ENCODE data around the gene ATP6AP1. TPM values are rescaled to one million over a fixed set of nuclear protein-coding genes. Genes with fewer than 3 reads are reported as not detected.

Gene ATP6AP1
- total and polyA plus RNA-seq, 9 of the 15 experiments (the other 6 are each of a cell fraction or from before 2014, with no cell fraction given) = 8.3 to 90.5 (median 52.9) TPM

DNA sequence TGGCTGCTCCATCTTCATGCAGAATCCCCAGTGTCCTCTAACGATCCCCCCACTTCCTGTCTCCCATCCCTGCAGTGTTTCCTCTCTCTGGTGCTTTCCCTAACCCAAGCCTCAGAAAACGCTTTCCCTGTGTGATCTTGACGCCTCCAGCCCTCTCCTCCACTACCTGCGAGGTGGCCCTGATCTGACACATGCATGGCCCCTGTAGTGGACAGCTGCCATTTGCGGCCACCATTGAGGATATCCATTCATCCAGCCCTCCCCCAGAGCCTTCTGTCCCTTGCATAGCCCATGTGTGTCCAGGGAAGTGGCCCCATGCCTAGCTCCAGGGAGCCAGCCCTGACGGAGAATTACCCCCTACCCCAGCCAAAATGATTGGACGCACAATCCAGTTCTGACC lies 54.8 kb downstream of the ATP6AP1 start:
- DNase-seq (ENCODE audit: extremely low read depth in 1 of 4, low spot score in 3 of 4) (no peak), FAIRE-seq (no peak), ATAC-seq (no peak)
- Histone ChIP-seq H3K79me2 (ENCODE audit: control insufficient read depth, insufficient read depth, low read length) (peaks cover 48% of the 10 kb centered on the region), H3K27ac (ENCODE audit: extremely low read depth, low read depth, low read length) (peak overlapping the region; percentile 87), H3K4me3 (no peak overlapping the region), H3K4me1 (replicated peaks in 1 of 2; ENCODE audit: control insufficient read depth in 2 of 2, insufficient read depth in 2 of 2, low read length in 2 of 2) (peaks cover 45 to 81% of the 10 kb centered on the region in 2 experiments), H3K9me1 (ENCODE audit: control insufficient read depth, insufficient read depth, low read length) (no peaks in the 10 kb centered on the region), H2AFZ (ENCODE audit: low read depth, low read length) (no peak overlapping the region), H3K27me3 (ENCODE audit: control insufficient read depth in 2 of 2, insufficient read depth in 2 of 2, low read length in 2 of 2) (no peaks in the 10 kb centered on the region), H4K20me1 (replicated peaks; ENCODE audit: control insufficient read depth, insufficient read depth, low read length) (no peaks in the 10 kb centered on the region), H3K36me3 (ENCODE audit: control insufficient read depth, insufficient read depth, low read length) (peaks cover 41% of the 10 kb centered on the region), H3K9ac (ENCODE audit: insufficient read depth in 1 of 2, low read depth in 2 of 2, low read length in 2 of 2) (peak overlapping the region; percentile 84 to 88), H3K4me2 (ENCODE audit: insufficient read depth, low read length) (peak overlapping the region; percentile 91), H3K9me3 (replicated peaks; ENCODE audit: control insufficient read depth, insufficient read depth, low read depth, low read length) (no peaks in the 10 kb centered on the region)
- POLR2A ChIA-PET = interaction anchor here (0.5 to 1.6 kb wide), 10 partner anchors 8 to 110 kb away, joined by 3 to 5 read pairs (median 3); partner anchors contain the start of gene PLXNA3
- in situ Hi-C loops (cut with MboI) (no loop called here), intact Hi-C loops (cut with micrococcal nuclease) (loop anchor here (5.0 kb wide), 1 partner anchor 34 kb away; the partner anchor contains the start of gene FAM3A)
- BruUV-seq (replicated peaks) = no TSS peak
- 78% methylated on average over 7 of the region's 7 CpGs for WGBS (ENCODE audit: insufficient coverage, low coverage, missing lambda C conversion rate)
- CTCF ChIA-PET (ENCODE audit: low intra/inter-chr PET ratio) = no interaction called here
- no peak for TF ChIP-seq OTX1 (CRISPR knock-in tag; IDR thresholded peaks at IDR 0.05)
- no peak for TF ChIP-seq KHSRP (IDR thresholded peaks at IDR 0.05)
- peak; percentile 35; the same call in 1 of the 2 replicates for TF ChIP-seq MYNN (IDR thresholded peaks at IDR 0.05)
- no peak for TF ChIP-seq MYNN (CRISPR knock-in tag; IDR thresholded peaks at IDR 0.05)
- TF ChIP-seq POLR3A (IDR thresholded peaks at IDR 0.05; ENCODE audit: borderline replicate concordance, extremely low read depth, insufficient read depth, insufficient read length) = no peak
- TF ChIP-seq PBX2 (CRISPR knock-in tag; IDR thresholded peaks at IDR 0.05; ENCODE audit: low read depth) = no peak
- TF ChIP-seq PBX2 (tag; conservative IDR thresholded peaks at IDR 0.05; ENCODE audit: low read depth) = no peak
- TF ChIP-seq POLR2A (conservative IDR thresholded peaks at IDR 0.05) = peak; percentile 67
- peak; percentile 69 for TF ChIP-seq POLR2AphosphoS2 (IDR thresholded peaks at IDR 0.05; ENCODE audit: low read length)
- TF ChIP-seq ZBTB40 (IDR thresholded peaks at IDR 0.05) = no peak
- no peak for TF ChIP-seq ZBTB40 (CRISPR knock-in tag; IDR thresholded peaks at IDR 0.05)
- TF ChIP-seq CBX3 (IDR thresholded peaks at IDR 0.05; ENCODE audit: borderline replicate concordance in 1 of 2, low read length in 2 of 2) = no peak
- TF ChIP-seq SUPT5H (IDR thresholded peaks at IDR 0.05) = peak; percentile 68

Measured in K562 (cell line).